Measurements from ENCODE around the gene GABBR2. TPM values are rescaled to one million over a fixed set of nuclear protein-coding genes. Genes with fewer than 3 reads are reported as not detected.

The GABBR2 gene
- total RNA-seq, 1 experiment from 2014 or later, result 0.76 TPM

- Histone ChIP-seq H2AFZ (no peak overlapping the region), H3K9me3 (ENCODE audit: insufficient read depth, low read depth) (no peaks in the 10 kb centered on the region; the same call in 1 of the 2 replicates), H3K79me2 (ENCODE audit: low read depth) (no peaks in the 10 kb centered on the region), H4K20me1 (ENCODE audit: insufficient read depth) (no peaks in the 10 kb centered on the region), H3K36me3 (ENCODE audit: low read depth) (no peaks in the 10 kb centered on the region), H3K27me3 (ENCODE audit: insufficient read depth, low read depth) (no peaks in the 10 kb centered on the region), H3K4me2 (no peak overlapping the region), H3F3A (ENCODE audit: insufficient read depth, low read depth) (no peaks in the 10 kb centered on the region), H3K4me1 (replicated peaks; ENCODE audit: insufficient read depth) (no peaks in the 10 kb centered on the region), H3K27ac (no peak overlapping the region), H3K4me3 (no peak overlapping the region), H3K9me2 (ENCODE audit: insufficient read depth) (no peaks in the 10 kb centered on the region)
- intact Hi-C loops (cut with micrococcal nuclease; ENCODE audit: unreplicated experiment), result no loop called here
- peak in 1 of 2 experiments; percentile 9 for DNase-seq
- ChIA-PET POLR2A (ENCODE audit: unreplicated experiment) (interaction anchor here (0.5 kb wide), 1 partner anchor 33 kb away, joined by 3 read pairs; no protein-coding TSS in a partner anchor), CTCF (no interaction called here)
- BruUV-seq (replicated peaks), result no TSS peak
- no peak for TF ChIP-seq CTCF (conservative IDR thresholded peaks at IDR 0.05)
- TF ChIP-seq EZH2 (IDR thresholded peaks at IDR 0.05; ENCODE audit: low read depth), result no peak
Observed at GRCh38 chr9:98455256-98456155, 253.2 kb downstream of the GABBR2 start.

GRCh38 chr9:98453589-98454311 is 255.0 kb downstream of the GABBR2 start:
- no peak for DNase-seq
- CTCF ChIA-PET, result no interaction called here

More at GRCh38 chr9:98453589-98454311, 255.0 kb downstream of the GABBR2 start:
- Histone ChIP-seq H2AFZ (no peak overlapping the region), H3F3A (ENCODE audit: insufficient read depth, low read depth) (no peaks in the 10 kb centered on the region), H3K4me2 (no peak overlapping the region), H3K27ac (no peak overlapping the region), H3K79me2 (ENCODE audit: low read depth) (no peaks in the 10 kb centered on the region), H3K9me2 (ENCODE audit: insufficient read depth) (no peaks in the 10 kb centered on the region), H3K4me3 (no peak overlapping the region), H4K20me1 (ENCODE audit: insufficient read depth) (no peaks in the 10 kb centered on the region), H3K36me3 (ENCODE audit: low read depth) (no peaks in the 10 kb centered on the region), H3K9me3 (ENCODE audit: insufficient read depth, low read depth) (no peaks in the 10 kb centered on the region), H3K27me3 (ENCODE audit: insufficient read depth, low read depth) (no peaks in the 10 kb centered on the region), H3K4me1 (replicated peaks; ENCODE audit: insufficient read depth) (no peaks in the 10 kb centered on the region)
- intact Hi-C loops (cut with micrococcal nuclease; ENCODE audit: unreplicated experiment), result no loop called here
- TF ChIP-seq EZH2 (IDR thresholded peaks at IDR 0.05; ENCODE audit: low read depth) (no peak), CTCF (conservative IDR thresholded peaks at IDR 0.05) (no peak)
- POLR2A ChIA-PET (ENCODE audit: unreplicated experiment), result no interaction called here
- BruUV-seq (replicated peaks), result no TSS peak
